BLaER1 treated with 17β-estradiol and CSF1 and Interleukin-3, amounts not matched to agents 10 nM and 100 nM (cell line): Measurements from ENCODE around the gene SIAH3.
"Not testable (repeated sequence)": the region's sequence is repeated elsewhere in the genome, so short reads cannot be mapped to it uniquely, and the experiment has no call there.

Source experiments
- H3K27ac ChIP-seq, 11 experiments: shearing (Covaris generic); formaldehyde crosslinking; 2 replicates each; pipeline ENCODE4 v1.8.1; 2022
- H3K27me3 ChIP-seq, 11 experiments: shearing (Covaris generic); formaldehyde crosslinking; 2 replicates each; pipeline ENCODE4 v1.8.1; 2022
- H3K36me3 ChIP-seq, 11 experiments: shearing (Covaris generic); formaldehyde crosslinking; 2 replicates each; pipeline ENCODE4 v1.8.1; 2022
- H3K4me1 ChIP-seq, 10 experiments: shearing (Covaris generic); formaldehyde crosslinking; 2 replicates each; pipeline ENCODE4 v1.8.1; 2022
- H3K4me2 ChIP-seq, 11 experiments: shearing (Covaris generic); formaldehyde crosslinking; 2 replicates each; pipeline ENCODE4 v1.8.1; 2022
- H3K4me3 ChIP-seq, 10 experiments: shearing (Covaris generic); formaldehyde crosslinking; 2 replicates each; pipeline ENCODE4 v1.8.1; 2022
- H3K9ac ChIP-seq, 11 experiments: shearing (Covaris generic); formaldehyde crosslinking; 2 replicates each; pipeline ENCODE4 v1.8.1; 2022
- H3K9me3 ChIP-seq, 11 experiments: shearing (Covaris generic); formaldehyde crosslinking; replicated peaks in 1 of 11; 2 replicates each; pipeline ENCODE4 v1.8.1; 2022
- H4K20me1 ChIP-seq, 11 experiments: shearing (Covaris generic); formaldehyde crosslinking; 2 replicates each; pipeline ENCODE4 v1.8.1; 2022
- Cebpa-rat ChIP-seq, 11 experiments: shearing (Covaris generic); IDR thresholded peaks; 2 replicates each; pipeline ENCODE4 v1.8.1; 2022

The SIAH3 gene

GRCh38 chr13:45882626-45883025 lies 31.1 kb upstream of the SIAH3 start:
- TF ChIP-seq Cebpa-rat (IDR thresholded peaks at IDR 0.05): no peak
- Histone ChIP-seq H3K4me1 (peaks cover 0 to 9% (median 6%) of the 10 kb centered on the region in 10 experiments; a peak in 8 of 20 replicates), H3K9me3 (peaks cover 0 to 5% (median 0%) of the 10 kb centered on the region in 11 experiments; a peak in 1 of 22 replicates), H3K36me3 (no peaks in the 10 kb centered on the region), H3K27me3 (no peaks in the 10 kb centered on the region), H3K9ac (no peak overlapping the region), H3K4me2 (peak overlapping the region in 6 of 11 experiments; percentile 2 to 50 (median 42); a peak in 9 of 22 replicates), H3K27ac (no peak overlapping the region), H3K4me3 (no peak overlapping the region), H4K20me1 (no peaks in the 10 kb centered on the region)

DNA sequence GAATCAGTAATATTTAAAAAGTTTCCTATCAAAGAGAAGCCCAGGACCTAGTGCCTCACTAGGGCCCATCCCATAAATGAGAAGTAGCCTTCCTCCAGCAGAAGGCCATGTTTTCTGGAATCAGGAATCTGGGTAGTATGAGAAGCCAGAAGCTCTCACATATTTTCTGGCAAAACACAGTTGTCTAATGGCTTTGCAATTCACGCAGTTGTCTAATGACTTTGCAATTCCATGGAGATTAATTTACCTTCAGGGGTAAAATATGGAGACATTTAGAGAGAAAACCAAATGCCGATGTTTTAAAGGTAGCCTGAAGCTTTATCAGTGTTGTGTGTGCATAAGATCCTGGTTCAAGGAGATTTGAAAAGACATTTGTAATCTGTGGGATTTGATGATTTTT lies 29.8 kb upstream of the SIAH3 start:
- H3K36me3 ChIP-seq: no peaks in the 10 kb centered on the region
- peaks cover 0 to 5% (median 0%) of the 10 kb centered on the region in 11 experiments; a peak in 1 of 22 replicates for H3K9me3 ChIP-seq
- H3K4me1 ChIP-seq: peaks cover 0 to 9% (median 6%) of the 10 kb centered on the region in 10 experiments; a peak in 8 of 20 replicates
- no peaks in the 10 kb centered on the region for H4K20me1 ChIP-seq
- no peak overlapping the region for H3K9ac ChIP-seq
- no peaks in the 10 kb centered on the region for H3K27me3 ChIP-seq
- no peak overlapping the region for H3K4me2 ChIP-seq
- H3K4me3 ChIP-seq: no peak overlapping the region
- no peak overlapping the region for H3K27ac ChIP-seq
- TF ChIP-seq Cebpa-rat (IDR thresholded peaks at IDR 0.05): no peak

- Histone ChIP-seq H3K4me2 (no peak overlapping the region), H3K4me1 (peaks cover 0 to 9% (median 6%) of the 10 kb centered on the region in 10 experiments; a peak in 8 of 20 replicates), H3K27me3 (no peaks in the 10 kb centered on the region), H4K20me1 (no peaks in the 10 kb centered on the region), H3K9me3 (peaks cover 0 to 5% (median 0%) of the 10 kb centered on the region in 11 experiments; a peak in 1 of 22 replicates), H3K27ac (no peak overlapping the region), H3K9ac (no peak overlapping the region), H3K36me3 (no peaks in the 10 kb centered on the region), H3K4me3 (no peak overlapping the region)
- TF ChIP-seq Cebpa-rat (IDR thresholded peaks at IDR 0.05): no peak
These were observed 28.7 kb upstream of the SIAH3 start for GRCh38 chr13:45880242-45880641.

DNA sequence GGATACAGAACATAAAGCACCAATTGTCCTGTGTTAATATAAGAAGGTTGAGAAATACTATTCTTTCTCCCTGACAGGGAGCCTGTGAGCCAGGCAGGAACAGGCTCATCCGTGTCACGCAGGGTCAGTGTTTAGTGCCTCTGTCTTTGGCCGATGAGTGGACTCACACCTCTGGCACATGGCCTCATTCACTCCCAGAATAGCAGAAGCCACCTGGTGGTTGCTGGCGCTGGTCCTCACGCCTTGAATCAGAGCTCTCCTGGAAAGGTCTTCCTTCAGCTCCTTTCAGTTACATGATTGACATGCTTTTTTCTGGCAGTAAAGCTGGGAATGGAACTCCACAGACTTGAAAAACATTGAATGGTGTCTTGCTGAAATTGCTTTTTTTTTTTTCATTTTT lies 28.1 kb upstream of the SIAH3 start:
- Histone ChIP-seq H3K4me3 (no peak overlapping the region), H3K27me3 (no peaks in the 10 kb centered on the region), H3K4me1 (peaks cover 0 to 9% (median 6%) of the 10 kb centered on the region in 10 experiments; a peak in 8 of 20 replicates), H3K27ac (no peak overlapping the region), H3K9ac (no peak overlapping the region), H3K36me3 (no peaks in the 10 kb centered on the region), H3K9me3 (peaks cover 0 to 5% (median 0%) of the 10 kb centered on the region in 11 experiments; a peak in 1 of 22 replicates), H3K4me2 (no peak overlapping the region), H4K20me1 (no peaks in the 10 kb centered on the region)
- TF ChIP-seq Cebpa-rat (IDR thresholded peaks at IDR 0.05): no peak

GRCh38 chr13:45878966-45879365 lies 27.4 kb upstream of the SIAH3 start:
- Histone ChIP-seq H3K4me2 (no peak overlapping the region), H3K27ac (no peak overlapping the region), H3K9ac (no peak overlapping the region), H3K9me3 (peaks cover 0 to 5% (median 0%) of the 10 kb centered on the region in 11 experiments; a peak in 1 of 22 replicates), H3K27me3 (no peaks in the 10 kb centered on the region), H3K4me1 (peaks cover 0 to 12% (median 7%) of the 10 kb centered on the region in 10 experiments; a peak in 10 of 20 replicates), H3K36me3 (no peaks in the 10 kb centered on the region), H4K20me1 (no peaks in the 10 kb centered on the region), H3K4me3 (no peak overlapping the region)
- no peak for TF ChIP-seq Cebpa-rat (IDR thresholded peaks at IDR 0.05)

GRCh38 chr13:45876781-45877180 lies 25.2 kb upstream of the SIAH3 start:
- peaks cover 0 to 5% (median 0%) of the 10 kb centered on the region in 11 experiments; a peak in 1 of 22 replicates for H3K9me3 ChIP-seq
- H3K9ac ChIP-seq: no peak overlapping the region
- peaks cover 0 to 10% (median 3%) of the 10 kb centered on the region in 10 experiments; a peak in 7 of 20 replicates for H3K4me1 ChIP-seq
- TF ChIP-seq Cebpa-rat (IDR thresholded peaks at IDR 0.05): no peak
- no peak overlapping the region for H3K4me3 ChIP-seq
- no peaks in the 10 kb centered on the region for H3K27me3 ChIP-seq
- no peak overlapping the region for H3K4me2 ChIP-seq
- H4K20me1 ChIP-seq: no peaks in the 10 kb centered on the region
- H3K27ac ChIP-seq: no peak overlapping the region
- no peaks in the 10 kb centered on the region for H3K36me3 ChIP-seq

- H4K20me1 ChIP-seq: no peaks in the 10 kb centered on the region
- no peak overlapping the region for H3K4me2 ChIP-seq
- no peak overlapping the region for H3K9ac ChIP-seq
- H3K9me3 ChIP-seq: peaks cover 0 to 5% (median 0%) of the 10 kb centered on the region in 11 experiments; a peak in 1 of 22 replicates
- peaks cover 0 to 16% (median 4%) of the 10 kb centered on the region in 10 experiments; a peak in 7 of 20 replicates for H3K4me1 ChIP-seq
- no peak for TF ChIP-seq Cebpa-rat (IDR thresholded peaks at IDR 0.05)
- H3K4me3 ChIP-seq: no peak overlapping the region
- H3K27ac ChIP-seq: no peak overlapping the region
- no peaks in the 10 kb centered on the region for H3K27me3 ChIP-seq
- H3K36me3 ChIP-seq: no peaks in the 10 kb centered on the region
These were observed 24.4 kb upstream of the SIAH3 start for GRCh38 chr13:45875951-45876350.

- H3K27me3 ChIP-seq: no peaks in the 10 kb centered on the region
- H3K36me3 ChIP-seq: no peaks in the 10 kb centered on the region
- H4K20me1 ChIP-seq: no peaks in the 10 kb centered on the region
- peaks cover 0 to 5% (median 0%) of the 10 kb centered on the region in 11 experiments; a peak in 1 of 22 replicates for H3K9me3 ChIP-seq
- H3K27ac ChIP-seq: no peak overlapping the region
- H3K4me1 ChIP-seq: peaks cover 0 to 20% (median 5%) of the 10 kb centered on the region in 10 experiments; a peak in 7 of 20 replicates
- H3K9ac ChIP-seq: no peak overlapping the region
- no peak overlapping the region for H3K4me3 ChIP-seq
- TF ChIP-seq Cebpa-rat (IDR thresholded peaks at IDR 0.05): no peak
- peak overlapping the region in 7 of 11 experiments; percentile 20 to 44 (median 28); a peak in 9 of 22 replicates for H3K4me2 ChIP-seq
These were observed 22.2 kb upstream of the SIAH3 start for GRCh38 chr13:45873491-45874325.

DNA sequence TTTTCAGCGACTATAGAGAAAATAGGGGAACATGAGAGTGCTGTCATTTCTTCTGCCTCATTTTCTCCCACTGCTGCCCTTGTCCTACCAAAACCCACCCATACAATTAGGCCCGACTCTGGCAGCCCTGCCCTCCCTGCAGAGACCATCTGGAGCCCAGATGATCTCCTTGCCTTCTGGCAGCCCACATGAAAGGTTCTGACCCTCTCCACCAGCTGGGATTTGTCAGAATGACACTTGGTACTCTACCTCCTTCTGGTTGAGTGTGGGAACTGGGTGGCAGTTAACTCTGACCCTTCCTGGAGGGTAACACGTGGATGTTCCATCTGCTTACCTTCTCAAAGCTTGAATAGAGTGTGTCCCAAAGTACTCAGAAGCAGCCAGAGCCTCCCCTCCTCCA lies 21.0 kb upstream of the SIAH3 start:
- Histone ChIP-seq H3K27ac (no peak overlapping the region), H3K4me3 (no peak overlapping the region), H3K36me3 (no peaks in the 10 kb centered on the region), H3K9ac (no peak overlapping the region), H3K4me1 (peaks cover 0 to 20% (median 5%) of the 10 kb centered on the region in 10 experiments; a peak in 7 of 20 replicates), H3K27me3 (no peaks in the 10 kb centered on the region), H3K9me3 (no peaks in the 10 kb centered on the region), H4K20me1 (no peaks in the 10 kb centered on the region), H3K4me2 (no peak overlapping the region)
- TF ChIP-seq Cebpa-rat (IDR thresholded peaks at IDR 0.05): no peak

DNA sequence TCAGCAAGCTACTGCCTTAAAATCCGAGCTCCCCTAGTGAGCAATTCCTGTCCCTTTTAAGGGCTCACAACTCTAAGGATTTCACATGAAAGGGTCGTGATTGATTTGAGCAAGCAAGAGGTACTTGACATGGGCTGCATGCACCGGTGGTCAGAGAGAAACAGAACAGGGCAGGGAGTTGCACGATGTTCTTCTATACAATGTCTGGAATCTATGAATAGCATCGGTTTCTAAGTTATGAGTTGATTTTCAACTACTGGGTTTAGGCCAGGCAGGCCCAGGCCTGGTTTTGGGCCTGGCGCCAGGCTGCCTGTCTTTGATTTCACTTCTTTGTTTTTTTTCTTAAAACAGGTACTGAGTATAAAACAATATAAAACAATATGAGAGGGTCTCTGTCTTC lies 19.6 kb upstream of the SIAH3 start:
- H3K36me3 ChIP-seq, H3K9ac ChIP-seq, H3K27ac ChIP-seq, H3K9me3 ChIP-seq, H3K4me3 ChIP-seq, H4K20me1 ChIP-seq, H3K27me3 ChIP-seq: not testable (repeated sequence)
- H3K4me1 ChIP-seq: peaks cover 0 to 20% (median 5%) of the 10 kb centered on the region in 10 experiments; a peak in 7 of 20 replicates
- H3K4me2 ChIP-seq: 0 out of 22 replicates have a peak overlapping the region, but pooled peaks of 4 of the 11 experiments have one; percentile 3 to 32 (median 8)
